ENCODE data around the gene PIEZO1.

Gene PIEZO1

DNA sequence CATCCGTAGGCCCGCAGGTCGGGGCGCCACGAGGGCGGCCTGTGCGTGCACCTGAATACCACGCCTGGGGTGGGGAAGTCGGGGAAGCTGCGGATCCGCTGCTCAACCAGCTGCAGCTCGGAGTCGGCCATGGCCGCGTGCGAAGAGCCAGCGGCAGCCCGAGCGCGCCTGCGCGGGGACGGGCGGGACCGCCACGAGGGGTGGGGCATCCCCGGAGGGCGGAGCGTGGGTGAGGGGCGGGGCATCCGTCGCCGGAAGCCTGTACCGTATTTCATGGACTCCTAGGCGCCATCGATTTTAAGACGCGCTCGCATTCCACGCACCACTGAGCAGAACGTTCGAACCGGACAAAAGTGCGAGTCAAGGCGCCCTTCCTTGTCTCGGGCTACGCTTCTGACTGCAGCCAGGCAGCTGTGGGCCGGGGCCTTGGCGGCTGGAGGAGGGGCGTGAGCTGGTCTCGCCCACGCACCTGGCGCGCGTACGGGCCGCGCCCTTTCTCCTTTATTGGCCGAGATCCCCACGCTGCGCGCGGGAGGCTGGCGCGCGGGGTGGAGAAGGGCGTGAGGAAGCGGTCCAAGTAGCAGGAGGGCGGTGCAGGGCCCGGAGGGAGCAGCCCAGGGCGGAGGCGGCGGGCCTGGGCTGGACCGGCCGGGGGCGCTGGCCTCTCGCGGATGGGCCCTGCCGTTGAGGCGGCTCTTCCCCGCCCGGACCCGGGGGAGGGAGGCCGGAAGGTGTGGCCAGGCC lies 26.9 kb upstream of the PIEZO1 start, which contains the start of gene APRT:
Gene APRT, minus strand, starts transcription at position 160 of the 744 bp plus-strand sequence. Its CDS starts 29 bp downstream, at position 131.
- Histone ChIP-seq H3K9ac (ENCODE audit: low read depth, low read length) (peak within 1 kb of the TSS; percentile 86), H3K36me3 (ENCODE audit: insufficient read depth, low read length) (no peaks in the 10 kb centered on the region), H3K9me3 (ENCODE audit: control insufficient read depth, insufficient read depth, low read length) (no peaks in the 10 kb centered on the region), H3K4me1 (ENCODE audit: insufficient read depth, low read length) (0 out of 2 replicates have a peak, but pooled peaks cover 7% of the 10 kb centered on the region)

DNA sequence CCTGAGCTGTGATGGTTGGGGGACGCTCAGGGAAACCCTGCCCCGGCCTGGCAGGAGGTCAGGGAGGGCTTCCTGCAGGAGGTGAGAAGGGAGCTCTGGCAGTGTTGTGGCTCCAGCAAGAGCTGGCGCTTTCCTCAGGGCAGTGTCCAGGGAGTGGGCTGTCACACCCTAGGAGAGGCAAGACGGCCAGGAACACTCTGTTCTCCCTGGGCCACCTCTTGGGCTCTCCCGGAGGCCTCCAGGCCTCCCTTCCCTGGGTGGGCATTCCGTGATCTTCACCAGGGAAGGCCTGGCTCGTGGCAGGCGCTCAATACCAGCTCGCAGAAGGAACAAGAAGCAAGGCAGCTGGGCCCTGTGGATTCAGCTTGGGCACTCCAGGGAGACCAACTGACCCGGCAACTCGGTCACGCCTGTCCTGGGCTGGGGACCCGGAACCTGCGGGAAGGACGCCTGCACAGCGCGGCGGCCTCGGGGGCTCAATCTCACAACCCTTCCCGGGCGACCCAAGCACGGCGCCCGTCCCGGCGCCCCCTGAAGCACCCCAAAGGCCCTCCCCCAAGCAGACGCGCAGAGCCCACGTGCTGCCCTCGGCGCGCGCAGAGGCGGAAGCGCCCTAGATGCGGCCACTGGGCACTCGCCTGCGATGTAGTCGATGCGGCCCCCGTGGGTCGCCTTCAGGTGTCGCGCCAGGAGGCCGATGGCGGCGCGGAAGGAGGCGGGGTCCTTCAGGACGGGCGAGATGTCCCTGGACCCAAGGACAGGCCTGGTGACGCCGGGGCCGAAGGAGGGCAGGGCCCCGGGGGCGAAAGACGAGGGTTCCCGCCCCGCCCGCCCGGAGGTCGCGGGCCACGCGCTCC lies 26.1 kb upstream of the PIEZO1 start:
- H3K9me3 ChIP-seq (ENCODE audit: control insufficient read depth, insufficient read depth, low read length): no peaks in the 10 kb centered on the region
- H3K4me1 ChIP-seq (ENCODE audit: insufficient read depth, low read length): 0 out of 2 replicates have a peak, but pooled peaks cover 7% of the 10 kb centered on the region
- H3K9ac ChIP-seq (ENCODE audit: low read depth, low read length): peak overlapping the region; percentile 86
- peaks cover 2% of the 10 kb centered on the region for H3K36me3 ChIP-seq (ENCODE audit: insufficient read depth, low read length)

DNA sequence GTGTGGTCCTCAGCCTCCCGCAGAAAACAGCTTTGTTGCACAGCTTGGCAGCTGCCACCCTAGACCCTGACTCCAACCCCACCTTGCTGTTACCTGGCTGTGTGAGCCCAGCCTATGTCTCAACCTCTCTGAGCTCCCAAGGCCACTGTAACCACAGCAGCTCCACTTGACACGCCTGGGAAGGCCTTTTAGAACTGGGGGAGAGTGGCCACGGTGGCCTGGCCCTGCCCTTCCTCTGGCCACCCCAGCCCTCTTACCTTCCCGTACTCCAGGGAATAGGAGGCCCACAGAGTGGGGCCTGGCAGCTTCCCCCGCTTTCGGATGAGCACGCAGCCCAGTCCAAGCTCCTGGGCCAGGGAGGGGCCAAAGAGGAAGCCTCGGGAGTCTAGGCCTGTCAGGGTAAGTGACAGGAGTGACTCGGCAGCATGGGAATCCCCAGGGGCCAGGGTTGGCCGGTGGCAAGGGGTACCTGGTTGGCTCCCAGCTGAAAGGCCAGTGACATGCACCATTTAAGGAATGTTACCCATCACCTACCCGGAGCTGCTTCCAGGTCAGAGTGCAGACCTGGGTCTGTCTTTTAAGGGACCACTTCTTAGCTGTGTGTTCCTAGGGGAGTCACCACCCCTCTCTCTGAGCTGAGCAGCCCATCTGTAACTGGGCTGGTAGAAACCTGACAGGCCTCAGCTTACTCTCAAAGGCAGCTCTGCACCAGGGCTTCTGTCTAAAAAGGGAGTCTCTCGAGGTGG lies 25.3 kb upstream of the PIEZO1 start:
- Histone ChIP-seq H3K36me3 (ENCODE audit: insufficient read depth, low read length) (peaks cover 7% of the 10 kb centered on the region), H3K9me3 (ENCODE audit: control insufficient read depth, insufficient read depth, low read length) (no peaks in the 10 kb centered on the region), H3K4me1 (ENCODE audit: insufficient read depth, low read length) (0 out of 2 replicates have a peak, but pooled peaks cover 7% of the 10 kb centered on the region), H3K9ac (ENCODE audit: low read depth, low read length) (peak overlapping the region; percentile 86; the same call in 1 of the 2 replicates)

DNA sequence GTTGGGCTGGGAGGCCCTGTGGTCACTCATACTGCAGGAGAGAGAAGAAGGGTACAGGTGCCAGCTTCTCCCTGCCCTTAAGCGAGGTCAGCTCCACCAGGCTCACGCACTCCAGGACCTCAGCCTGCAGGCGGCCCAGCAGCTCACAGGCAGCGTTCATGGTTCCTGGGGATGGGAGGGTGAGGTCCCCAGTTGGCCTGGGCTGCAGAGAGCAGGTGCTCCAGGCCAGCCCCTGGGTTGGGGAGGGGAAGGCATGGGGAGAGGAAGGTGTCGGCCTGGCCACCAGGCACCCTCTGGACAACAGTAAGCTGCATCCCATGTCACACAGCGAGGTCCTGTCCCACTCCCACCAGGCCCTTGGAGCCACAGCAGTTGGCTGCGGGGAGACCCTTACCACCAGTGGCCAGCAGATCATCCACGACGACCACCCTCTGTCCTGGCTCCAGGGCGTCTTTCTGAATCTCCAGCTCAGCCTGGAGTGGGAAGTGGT lies 24.7 kb upstream of the PIEZO1 start:
- peaks cover 7% of the 10 kb centered on the region; the same call in 1 of the 2 replicates for H3K4me1 ChIP-seq (ENCODE audit: insufficient read depth, low read length)
- peaks cover 7% of the 10 kb centered on the region for H3K36me3 ChIP-seq (ENCODE audit: insufficient read depth, low read length)
- no peaks in the 10 kb centered on the region for H3K9me3 ChIP-seq (ENCODE audit: control insufficient read depth, insufficient read depth, low read length)
- no peak overlapping the region for H3K9ac ChIP-seq (ENCODE audit: low read depth, low read length)

DNA sequence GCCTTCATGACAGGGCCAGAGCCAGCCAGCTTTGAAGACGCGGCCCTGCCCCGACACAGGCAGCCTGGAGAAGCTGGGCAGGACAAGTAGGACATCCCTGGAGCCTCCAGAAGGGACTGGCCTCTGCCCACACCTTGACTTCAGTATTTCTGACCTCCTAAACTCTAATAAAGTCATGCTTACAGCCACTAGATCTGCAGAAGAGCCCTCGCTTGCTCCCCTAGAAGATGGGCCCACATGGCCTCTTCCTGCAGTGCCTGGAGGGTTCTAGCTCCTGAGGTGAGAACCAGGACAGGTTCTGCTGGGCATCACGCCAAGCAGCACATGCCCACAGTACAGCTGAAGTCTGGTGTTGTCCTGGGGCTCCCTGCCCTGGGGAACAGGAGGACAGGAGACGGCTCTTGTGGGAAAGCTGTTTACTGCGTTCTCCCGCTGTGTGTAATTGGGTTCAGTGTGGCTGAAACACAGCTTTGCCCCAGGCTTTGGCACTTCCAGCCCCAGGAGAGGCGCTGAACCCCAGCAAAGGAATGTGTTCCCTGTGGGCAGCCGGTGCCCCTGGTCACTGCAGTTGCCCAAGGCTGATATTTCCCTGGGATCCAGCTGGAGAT lies 24.2 kb upstream of the PIEZO1 start:
- Histone ChIP-seq H3K9me3 (ENCODE audit: control insufficient read depth, insufficient read depth, low read length) (no peaks in the 10 kb centered on the region), H3K36me3 (ENCODE audit: insufficient read depth, low read length) (peaks cover 7% of the 10 kb centered on the region), H3K4me1 (ENCODE audit: insufficient read depth, low read length) (peaks cover 7% of the 10 kb centered on the region; the same call in 1 of the 2 replicates), H3K9ac (ENCODE audit: low read depth, low read length) (no peak overlapping the region)

DNA sequence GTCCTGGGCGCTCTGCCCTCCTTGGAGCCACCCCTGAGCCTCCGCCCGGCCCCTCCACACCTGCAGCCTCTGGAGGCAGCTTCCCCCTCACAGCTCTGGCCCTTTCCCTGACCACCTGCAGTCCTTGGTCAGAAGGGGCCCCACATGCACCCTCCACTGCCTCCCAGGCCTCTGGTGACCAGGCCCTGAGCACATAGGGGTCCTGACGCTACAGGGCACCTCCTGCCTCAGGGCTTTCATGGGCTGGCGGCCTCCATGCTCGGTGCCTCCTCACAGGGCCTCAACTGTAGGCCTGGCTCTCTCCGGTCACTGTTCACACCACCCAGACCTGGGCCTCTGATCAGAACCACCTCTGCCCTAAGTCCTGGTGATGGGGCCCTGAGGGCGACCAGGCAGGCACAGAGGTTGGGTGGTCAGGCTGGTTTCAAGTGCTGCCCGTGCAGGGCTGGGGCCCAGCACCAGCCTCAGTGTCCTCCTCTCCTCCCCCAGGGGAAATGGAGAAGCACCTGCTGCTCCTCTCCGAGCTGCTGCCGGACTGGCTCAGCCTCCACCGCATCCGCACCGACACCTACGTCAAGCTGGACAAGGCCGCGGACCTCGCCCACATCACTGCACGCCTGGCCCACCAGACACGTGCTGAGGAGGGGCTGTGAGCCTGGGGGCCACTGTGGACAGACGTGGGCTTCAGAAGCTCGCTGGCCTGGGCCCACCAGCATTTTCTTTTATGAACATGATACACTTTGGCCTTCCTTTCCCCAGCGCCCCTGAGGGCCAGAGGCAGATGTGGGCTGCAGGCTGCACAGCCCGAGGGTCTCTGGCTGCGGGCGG lies 22.8 kb upstream of the PIEZO1 start:
- Histone ChIP-seq H3K9ac (ENCODE audit: low read depth, low read length) (no peak overlapping the region), H3K4me1 (ENCODE audit: insufficient read depth, low read length) (peaks cover 7% of the 10 kb centered on the region; the same call in 1 of the 2 replicates), H3K9me3 (ENCODE audit: control insufficient read depth, insufficient read depth, low read length) (no peaks in the 10 kb centered on the region), H3K36me3 (ENCODE audit: insufficient read depth, low read length) (peaks cover 7% of the 10 kb centered on the region)

DNA sequence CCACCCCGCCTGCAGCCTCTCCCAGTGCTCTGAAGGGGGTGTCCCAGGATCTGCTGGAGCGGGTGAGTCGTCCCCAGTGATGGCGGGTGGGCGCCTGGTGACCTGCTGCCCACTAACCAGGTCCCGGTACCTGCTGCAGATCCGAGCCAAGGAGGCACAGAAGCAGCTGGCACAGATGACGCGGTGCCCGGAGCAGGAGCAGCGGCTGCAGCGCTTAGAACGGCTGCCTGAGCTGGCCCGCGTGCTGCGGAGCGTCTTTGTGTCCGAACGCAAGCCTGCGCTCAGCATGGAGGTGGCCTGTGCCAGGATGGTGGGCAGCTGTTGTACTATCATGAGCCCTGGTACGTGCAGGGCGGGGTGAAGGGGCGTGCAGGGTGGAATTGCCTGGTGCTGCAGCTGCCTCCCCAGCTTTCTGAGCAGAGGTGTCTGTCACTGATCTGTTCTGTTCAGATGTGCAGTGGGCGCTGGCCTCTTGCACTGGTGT lies 22.2 kb upstream of the PIEZO1 start:
- Histone ChIP-seq H3K36me3 (ENCODE audit: insufficient read depth, low read length) (peaks cover 7% of the 10 kb centered on the region), H3K4me1 (ENCODE audit: insufficient read depth, low read length) (peaks cover 7% of the 10 kb centered on the region; the same call in 1 of the 2 replicates), H3K9me3 (ENCODE audit: control insufficient read depth, insufficient read depth, low read length) (no peaks in the 10 kb centered on the region), H3K9ac (ENCODE audit: low read depth, low read length) (no peak overlapping the region)

DNA sequence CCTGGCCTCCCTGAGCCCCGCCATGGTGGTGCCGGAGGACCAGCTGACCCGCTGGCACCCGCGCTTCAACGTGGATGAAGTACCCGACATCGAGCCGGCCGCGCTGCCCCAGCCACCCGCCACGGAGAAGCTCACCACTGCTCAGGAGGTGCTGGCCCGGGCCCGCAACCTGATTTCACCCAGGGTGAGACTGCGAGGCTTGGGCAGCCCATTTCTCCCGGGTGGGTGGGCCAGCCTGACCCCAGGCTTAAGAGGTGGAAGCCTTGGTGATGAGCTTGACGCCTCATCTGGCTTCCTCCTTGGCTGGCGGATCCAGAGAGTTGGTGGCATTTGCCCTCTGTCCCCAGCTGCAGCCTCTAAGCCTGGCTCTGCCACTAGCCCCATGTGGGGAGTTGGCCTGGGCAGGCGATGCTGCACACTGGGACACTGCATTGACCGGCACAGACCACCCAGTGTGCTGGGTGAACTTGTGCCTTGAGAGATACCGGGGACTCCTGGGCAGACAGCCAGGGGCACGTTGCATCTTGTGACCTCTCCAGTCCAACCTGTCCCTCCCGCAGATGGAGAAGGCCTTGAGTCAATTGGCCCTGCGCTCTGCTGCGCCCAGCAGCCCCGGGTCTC lies 21.6 kb upstream of the PIEZO1 start:
- no peak overlapping the region for H3K9ac ChIP-seq (ENCODE audit: low read depth, low read length)
- peaks cover 7% of the 10 kb centered on the region for H3K36me3 ChIP-seq (ENCODE audit: insufficient read depth, low read length)
- H3K9me3 ChIP-seq (ENCODE audit: control insufficient read depth, insufficient read depth, low read length): no peaks in the 10 kb centered on the region
- H3K4me1 ChIP-seq (ENCODE audit: insufficient read depth, low read length): peaks cover 7% of the 10 kb centered on the region; the same call in 1 of the 2 replicates

DNA sequence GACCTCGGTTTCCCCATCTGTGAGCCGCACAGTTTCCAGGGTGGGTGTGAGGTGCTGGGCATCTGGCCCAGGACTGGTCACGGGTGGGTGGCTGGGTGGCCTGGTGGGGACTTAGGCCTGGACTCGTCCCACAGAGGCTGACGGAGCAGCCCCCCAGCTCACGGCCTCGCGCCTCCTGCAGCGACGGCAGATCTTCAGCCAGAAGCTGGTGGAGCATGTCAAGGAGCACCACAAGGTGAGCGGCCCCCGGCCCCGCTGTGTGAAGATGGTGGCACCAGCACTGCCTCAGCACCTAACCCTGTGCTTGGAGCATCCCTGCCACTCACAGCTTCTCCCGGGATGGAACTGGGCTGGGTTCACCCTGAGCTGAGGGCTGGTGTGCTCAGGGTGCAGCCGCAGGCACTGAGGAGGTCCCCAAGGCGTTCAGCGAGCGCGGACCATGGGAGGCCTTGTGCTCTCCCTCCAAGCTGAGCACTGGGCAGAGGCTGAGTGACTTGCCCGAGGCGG lies 20.9 kb upstream of the PIEZO1 start:
- Histone ChIP-seq H3K4me1 (ENCODE audit: insufficient read depth, low read length) (peaks cover 6% of the 10 kb centered on the region; the same call in 1 of the 2 replicates), H3K36me3 (ENCODE audit: insufficient read depth, low read length) (peaks cover 7% of the 10 kb centered on the region), H3K9me3 (ENCODE audit: control insufficient read depth, insufficient read depth, low read length) (no peaks in the 10 kb centered on the region), H3K9ac (ENCODE audit: low read depth, low read length) (no peak overlapping the region)

DNA sequence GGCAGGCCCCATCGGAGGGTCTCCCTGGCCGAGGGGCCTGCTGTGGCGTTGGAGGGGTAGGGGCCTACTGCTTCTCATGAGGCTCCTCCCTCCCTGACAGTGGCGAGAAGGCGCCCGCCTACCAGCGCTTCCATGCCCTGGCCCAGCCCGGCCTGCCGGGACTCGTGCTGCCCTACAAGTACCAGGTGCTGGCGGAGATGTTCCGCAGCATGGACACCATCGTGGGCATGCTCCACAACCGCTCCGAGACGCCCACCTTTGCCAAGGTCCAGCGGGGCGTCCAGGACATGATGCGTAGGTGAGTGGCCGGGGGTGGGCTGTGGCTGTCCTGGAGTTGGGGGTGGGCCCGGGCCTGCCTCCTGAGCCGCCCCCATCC lies 20.3 kb upstream of the PIEZO1 start:
- Histone ChIP-seq H3K36me3 (ENCODE audit: insufficient read depth, low read length) (peaks cover 7% of the 10 kb centered on the region), H3K4me1 (ENCODE audit: insufficient read depth, low read length) (no peaks in the 10 kb centered on the region; the same call in 1 of the 2 replicates), H3K9ac (ENCODE audit: low read depth, low read length) (no peak overlapping the region), H3K9me3 (ENCODE audit: control insufficient read depth, insufficient read depth, low read length) (no peaks in the 10 kb centered on the region)

DNA sequence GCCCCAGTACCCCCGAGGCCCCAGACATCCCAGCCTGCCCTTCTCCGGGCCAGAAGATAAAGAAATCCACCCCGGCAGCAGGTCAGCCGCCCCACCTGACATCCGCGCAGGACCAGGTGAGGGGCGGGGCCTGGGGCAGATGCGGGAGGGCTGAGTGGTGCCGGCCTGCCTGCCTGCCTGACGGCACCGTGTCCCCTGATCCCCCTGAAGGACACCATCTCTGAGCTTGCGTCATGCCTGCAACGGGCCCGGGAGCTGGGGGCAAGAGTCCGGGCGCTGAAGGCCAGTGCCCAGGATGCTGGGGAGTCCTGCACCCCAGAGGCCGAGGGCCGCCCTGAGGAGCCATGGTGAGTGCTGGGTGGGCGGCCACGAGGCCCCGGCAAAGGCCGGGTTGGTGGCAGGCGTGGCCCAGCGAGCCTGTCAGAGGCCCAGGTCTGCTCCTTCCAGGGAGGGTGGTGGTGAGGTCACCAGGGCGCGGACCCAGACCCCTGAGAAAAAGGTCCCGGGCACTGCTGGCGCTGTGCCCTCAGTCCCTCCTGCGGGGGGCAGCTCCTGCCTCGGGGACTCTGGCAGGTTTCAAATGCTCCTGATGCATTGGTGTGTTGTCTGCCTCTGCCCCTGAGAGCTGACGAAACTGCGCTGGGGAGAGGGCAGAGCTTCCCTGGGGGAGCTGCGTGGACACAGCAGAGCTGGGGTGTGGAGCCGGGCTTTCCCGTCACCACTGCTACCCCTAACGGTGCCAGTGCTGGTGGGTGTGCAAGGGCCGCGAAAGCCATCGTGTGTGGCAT lies 19.7 kb upstream of the PIEZO1 start:
- Histone ChIP-seq H3K9me3 (ENCODE audit: control insufficient read depth, insufficient read depth, low read length) (no peaks in the 10 kb centered on the region), H3K4me1 (ENCODE audit: insufficient read depth, low read length) (no peaks in the 10 kb centered on the region; the same call in 1 of the 2 replicates), H3K36me3 (ENCODE audit: insufficient read depth, low read length) (peaks cover 7% of the 10 kb centered on the region), H3K9ac (ENCODE audit: low read depth, low read length) (peak overlapping the region; percentile 54)

DNA sequence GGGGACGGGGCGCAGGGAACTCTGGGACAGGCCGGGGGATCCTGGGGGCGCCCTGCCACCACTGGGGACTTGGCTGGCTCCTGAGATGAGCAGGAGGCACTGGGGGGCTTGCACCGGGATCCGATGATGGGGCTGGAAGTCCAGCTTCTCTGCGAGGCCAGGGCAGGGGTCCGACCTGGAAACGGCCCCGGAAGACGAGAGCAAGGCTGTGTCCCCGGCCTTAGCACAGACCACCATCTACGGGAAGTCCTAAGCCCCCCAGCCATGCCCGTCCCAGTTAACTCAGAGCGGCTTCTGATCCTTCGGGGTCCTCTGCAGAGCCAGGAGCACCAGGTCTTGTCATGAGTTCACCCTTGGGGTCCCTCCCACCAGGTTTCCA lies 19.1 kb upstream of the PIEZO1 start:
- H3K9me3 ChIP-seq (ENCODE audit: control insufficient read depth, insufficient read depth, low read length): no peaks in the 10 kb centered on the region
- peak overlapping the region; percentile 54 for H3K9ac ChIP-seq (ENCODE audit: low read depth, low read length)
- no peaks in the 10 kb centered on the region; the same call in 1 of the 2 replicates for H3K4me1 ChIP-seq (ENCODE audit: insufficient read depth, low read length)
- peaks cover 7% of the 10 kb centered on the region for H3K36me3 ChIP-seq (ENCODE audit: insufficient read depth, low read length)

Data from ES-I3 (cell line).